ENCODE results near the gene TCEAL8.

The TCEAL8 gene, protein sequence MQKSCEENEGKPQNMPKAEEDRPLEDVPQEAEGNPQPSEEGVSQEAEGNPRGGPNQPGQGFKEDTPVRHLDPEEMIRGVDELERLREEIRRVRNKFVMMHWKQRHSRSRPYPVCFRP

DNA sequence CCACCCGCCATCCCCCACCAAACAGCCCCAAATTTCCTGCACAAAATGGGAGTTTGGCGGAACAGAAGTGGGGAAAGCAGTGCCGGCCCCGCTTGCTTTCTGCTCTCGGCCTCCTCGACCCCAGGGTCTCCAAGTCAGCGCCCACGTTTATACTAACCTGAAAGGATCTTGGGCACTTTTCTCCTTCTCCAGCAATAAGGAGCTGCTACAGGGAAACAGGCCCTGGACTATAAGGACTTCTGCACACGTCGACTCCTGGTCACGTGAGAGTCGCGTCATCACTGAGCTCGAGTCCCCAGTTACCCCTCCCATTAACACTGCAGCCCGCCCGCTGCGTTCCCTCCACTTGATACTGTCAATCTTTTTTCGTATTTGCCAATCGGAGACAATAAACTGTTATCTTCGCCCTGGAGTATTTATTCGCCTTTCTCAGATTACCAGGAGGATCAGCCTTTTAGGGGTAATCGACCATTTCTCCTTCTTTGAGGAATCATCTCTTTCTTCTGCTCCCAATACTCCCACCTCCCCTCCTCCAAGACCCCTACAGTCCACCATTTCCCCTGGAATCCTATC, at the start of gene TCEAL8:
Gene TCEAL8, minus strand, starts transcription at position 235 of the 573 bp plus-strand sequence. CDS start 1,176 bp downstream, outside the sequence.
- peak; percentile 85 to 89 for DNase-seq
- intact Hi-C loops (cut with DNase I; ENCODE audit: low total_unique reads): no loop called here
- Histone ChIP-seq H3K4me1 (no peaks in the 10 kb centered on the region), H3K36me3 (no peaks in the 10 kb centered on the region), H3K9me3 (no peaks in the 10 kb centered on the region), H3K27ac (peak within 1 kb of the TSS; percentile 79 to 86), H3K4me3 (peak within 1 kb of the TSS; percentile 65 to 73), H3K27me3 (no peaks in the 10 kb centered on the region)
- TF ChIP-seq, protein P1, sequence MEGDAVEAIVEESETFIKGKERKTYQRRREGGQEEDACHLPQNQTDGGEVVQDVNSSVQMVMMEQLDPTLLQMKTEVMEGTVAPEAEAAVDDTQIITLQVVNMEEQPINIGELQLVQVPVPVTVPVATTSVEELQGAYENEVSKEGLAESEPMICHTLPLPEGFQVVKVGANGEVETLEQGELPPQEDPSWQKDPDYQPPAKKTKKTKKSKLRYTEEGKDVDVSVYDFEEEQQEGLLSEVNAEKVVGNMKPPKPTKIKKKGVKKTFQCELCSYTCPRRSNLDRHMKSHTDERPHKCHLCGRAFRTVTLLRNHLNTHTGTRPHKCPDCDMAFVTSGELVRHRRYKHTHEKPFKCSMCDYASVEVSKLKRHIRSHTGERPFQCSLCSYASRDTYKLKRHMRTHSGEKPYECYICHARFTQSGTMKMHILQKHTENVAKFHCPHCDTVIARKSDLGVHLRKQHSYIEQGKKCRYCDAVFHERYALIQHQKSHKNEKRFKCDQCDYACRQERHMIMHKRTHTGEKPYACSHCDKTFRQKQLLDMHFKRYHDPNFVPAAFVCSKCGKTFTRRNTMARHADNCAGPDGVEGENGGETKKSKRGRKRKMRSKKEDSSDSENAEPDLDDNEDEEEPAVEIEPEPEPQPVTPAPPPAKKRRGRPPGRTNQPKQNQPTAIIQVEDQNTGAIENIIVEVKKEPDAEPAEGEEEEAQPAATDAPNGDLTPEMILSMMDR (IDR thresholded peaks at IDR 0.05): no peak

DNA sequence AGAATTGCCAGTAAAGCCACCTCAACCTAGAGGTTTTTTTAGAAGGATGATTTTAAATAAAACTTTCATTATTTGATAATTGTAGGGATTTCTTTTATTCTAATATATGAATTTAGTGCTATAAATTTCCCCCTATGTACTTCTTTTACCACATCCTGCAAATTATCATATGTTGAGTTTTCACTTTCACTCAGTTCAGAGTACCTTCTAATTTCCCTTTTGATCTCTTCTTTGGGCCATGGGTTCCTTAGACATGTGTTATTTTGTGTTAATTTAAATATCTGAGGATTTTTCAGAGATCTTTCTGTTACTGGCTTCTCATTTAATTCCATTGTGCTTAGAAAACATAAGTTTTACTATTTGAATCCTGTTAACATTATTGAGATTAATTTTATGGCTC, 49.8 kb upstream of the TCEAL8 start:
- Histone ChIP-seq H3K36me3 (no peaks in the 10 kb centered on the region), H3K9me3 (no peaks in the 10 kb centered on the region), H3K4me1 (no peaks in the 10 kb centered on the region), H3K4me3 (no peak overlapping the region), H3K27ac (no peak overlapping the region), H3K27me3 (no peaks in the 10 kb centered on the region)
- DNase-seq: no peak
- TF ChIP-seq, protein P1 (IDR thresholded peaks at IDR 0.05): no peak
- intact Hi-C loops (cut with DNase I; ENCODE audit: low total_unique reads): no loop called here

DNA sequence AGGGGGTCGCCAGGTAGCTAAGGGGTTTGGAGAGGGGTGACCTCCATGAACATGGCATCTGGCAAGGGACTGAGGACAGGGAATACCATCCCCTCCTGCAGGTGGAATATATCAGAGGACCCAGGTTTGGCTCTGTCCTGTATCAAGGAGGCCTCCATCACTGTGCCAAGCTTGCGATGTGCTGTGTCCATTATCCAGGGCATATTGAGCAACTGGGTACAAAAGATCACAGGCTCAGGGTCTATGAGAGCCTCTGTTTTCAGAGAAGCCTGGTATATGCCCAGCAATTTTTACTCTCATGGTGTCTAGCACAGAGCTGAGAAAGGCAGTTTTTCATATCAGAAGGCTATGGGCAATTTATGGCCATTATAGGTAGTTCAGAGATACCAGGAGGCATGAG, 38.2 kb upstream of the TCEAL8 start:
- Histone ChIP-seq H3K4me1 (no peaks in the 10 kb centered on the region), H3K36me3 (no peaks in the 10 kb centered on the region), H3K4me3 (no peak overlapping the region), H3K27ac (no peak overlapping the region), H3K27me3 (no peaks in the 10 kb centered on the region), H3K9me3 (peaks cover 0 to 6% (median 0%) of the 10 kb centered on the region in 3 donors)
- TF ChIP-seq, protein P1 (IDR thresholded peaks at IDR 0.05): no peak
- intact Hi-C loops (cut with DNase I; ENCODE audit: low total_unique reads): no loop called here
- DNase-seq: no peak

DNA sequence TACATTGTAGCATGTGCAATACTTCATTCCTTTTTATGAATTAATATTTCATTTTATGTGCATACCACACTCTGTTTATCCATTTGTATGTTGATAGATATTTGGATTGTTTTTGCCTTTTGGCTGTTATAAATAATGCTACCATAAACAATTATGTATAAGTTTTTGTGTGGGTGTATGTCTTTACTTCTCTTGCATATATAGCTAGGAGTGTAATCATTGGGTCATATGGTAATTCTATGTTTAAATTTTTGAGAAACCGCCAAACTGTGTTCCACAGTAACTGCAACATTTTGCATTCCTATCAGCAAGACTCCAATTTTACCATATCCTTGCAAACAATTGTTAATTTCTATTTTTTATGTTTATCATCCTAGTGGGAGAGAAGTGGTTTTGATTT, 24.7 kb upstream of the TCEAL8 start:
- H3K4me3 ChIP-seq: no peak overlapping the region
- DNase-seq: no peak
- peaks cover 0 to 9% (median 0%) of the 10 kb centered on the region in 3 donors for H3K9me3 ChIP-seq
- no peak overlapping the region for H3K27ac ChIP-seq
- no peaks in the 10 kb centered on the region for H3K36me3 ChIP-seq
- TF ChIP-seq, protein P1 (IDR thresholded peaks at IDR 0.05): no peak
- intact Hi-C loops (cut with DNase I; ENCODE audit: low total_unique reads): no loop called here
- no peaks in the 10 kb centered on the region for H3K27me3 ChIP-seq
- peaks cover 0 to 6% (median 3%) of the 10 kb centered on the region in 4 donors for H3K4me1 ChIP-seq

DNA sequence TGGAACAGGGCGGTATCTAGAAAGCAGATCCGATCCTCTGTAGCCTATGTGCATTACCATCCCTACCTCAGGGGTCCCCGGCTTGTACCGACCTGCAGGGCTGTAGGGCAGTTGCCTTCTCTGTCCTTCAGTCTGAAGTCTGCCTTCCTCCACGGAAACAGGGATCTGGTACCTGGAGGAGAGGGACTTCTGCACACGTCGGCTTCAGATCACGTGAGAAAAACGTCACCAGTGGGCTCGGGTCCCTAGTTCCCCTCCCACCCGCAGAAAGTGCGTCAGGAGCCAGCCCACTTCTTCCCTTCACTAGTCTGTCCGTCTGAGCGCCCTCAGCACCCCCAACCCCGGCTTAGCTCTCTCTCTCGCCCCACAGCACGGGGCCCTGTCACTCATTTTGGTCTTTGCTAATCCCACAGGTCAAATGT, 21.6 kb upstream of the TCEAL8 start, which contains the start of gene TCEAL5:
Gene TCEAL5, minus strand, starts transcription at position 170 of the 422 bp plus-strand sequence. CDS start 2,187 bp downstream, outside the sequence.
- TF ChIP-seq, protein P1 (IDR thresholded peaks at IDR 0.05): no peak
- H3K27ac ChIP-seq: no peak within 1 kb of the TSS
- no peaks in the 10 kb centered on the region for H3K27me3 ChIP-seq
- no peak for DNase-seq
- H3K4me3 ChIP-seq: peak within 1 kb of the TSS; percentile 14 to 33
- H3K36me3 ChIP-seq: no peaks in the 10 kb centered on the region
- peaks cover 0 to 6% (median 3%) of the 10 kb centered on the region in 4 donors for H3K4me1 ChIP-seq
- intact Hi-C loops (cut with DNase I; ENCODE audit: low total_unique reads): no loop called here
- H3K9me3 ChIP-seq: no peaks in the 10 kb centered on the region
